Fibroblast of the aortic adventitia (primary cell): ENCODE results near the gene ADAMTS5. TPM values are rescaled to one million over a fixed set of nuclear protein-coding genes. Genes with fewer than 3 reads are reported as not detected.

Experiments used
- DNase-seq: peaks from one replicate; pipeline ENCODE4 v3.0.0-alpha.2; 2010; ENCODE audit warnings: low read depth
- H3K4me3 ChIP-seq: 2 replicates; pipeline ENCODE4 v1.5.1; 2011; ENCODE audit warnings: low read depth, mild to moderate bottlenecking, control low read depth, low read length, moderate library complexity
- small RNA-seq: library from RNA; depleted of rRNA; stranded (forward); fragments of <200 nt; gene quantifications from one replicate; pipeline ENCODE3, GENCODE V24; 2012
- total RNA-seq: library from RNA; depleted of rRNA; stranded (reverse); fragments of >200 nt; gene quantifications from 2 replicates; pipeline ENCODE4 v1.2.3, GENCODE V29; 2012; ENCODE audit warnings: low replicate concordance
- TF ChIP-seq, protein P1 (sequence below): IDR thresholded peaks from 2 replicates; pipeline ENCODE4 v1.5.1; 2011; ENCODE audit warnings: mild to moderate bottlenecking, low read length, control low read depth, inconsistent platforms; ENCODE audit not compliant: insufficient read depth

Gene ADAMTS5
- total RNA-seq, 1 donor, result 4.6 TPM

DNA sequence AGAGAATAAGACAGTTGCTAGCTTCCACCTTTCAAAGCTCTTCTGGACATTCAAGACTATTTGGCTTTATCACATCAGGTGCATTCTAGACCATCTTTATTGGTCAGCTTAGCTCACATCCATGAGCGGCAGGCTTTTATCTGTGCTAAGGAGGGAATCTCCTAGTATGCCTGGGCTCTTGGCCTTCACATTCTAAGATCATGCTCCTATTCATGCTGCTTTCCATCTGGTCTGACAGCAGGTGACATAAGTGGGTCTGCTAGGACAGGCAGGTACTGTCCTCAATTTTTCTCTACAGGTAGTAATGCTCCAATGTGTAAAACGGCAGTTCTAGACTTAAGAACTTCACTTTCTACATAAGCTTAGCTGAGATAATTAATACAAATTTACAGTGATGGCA is 82.5 kb downstream of the ADAMTS5 start:
- H3K4me3 ChIP-seq, result no peak overlapping the region
- DNase-seq, result no peak
- TF ChIP-seq, protein P1, sequence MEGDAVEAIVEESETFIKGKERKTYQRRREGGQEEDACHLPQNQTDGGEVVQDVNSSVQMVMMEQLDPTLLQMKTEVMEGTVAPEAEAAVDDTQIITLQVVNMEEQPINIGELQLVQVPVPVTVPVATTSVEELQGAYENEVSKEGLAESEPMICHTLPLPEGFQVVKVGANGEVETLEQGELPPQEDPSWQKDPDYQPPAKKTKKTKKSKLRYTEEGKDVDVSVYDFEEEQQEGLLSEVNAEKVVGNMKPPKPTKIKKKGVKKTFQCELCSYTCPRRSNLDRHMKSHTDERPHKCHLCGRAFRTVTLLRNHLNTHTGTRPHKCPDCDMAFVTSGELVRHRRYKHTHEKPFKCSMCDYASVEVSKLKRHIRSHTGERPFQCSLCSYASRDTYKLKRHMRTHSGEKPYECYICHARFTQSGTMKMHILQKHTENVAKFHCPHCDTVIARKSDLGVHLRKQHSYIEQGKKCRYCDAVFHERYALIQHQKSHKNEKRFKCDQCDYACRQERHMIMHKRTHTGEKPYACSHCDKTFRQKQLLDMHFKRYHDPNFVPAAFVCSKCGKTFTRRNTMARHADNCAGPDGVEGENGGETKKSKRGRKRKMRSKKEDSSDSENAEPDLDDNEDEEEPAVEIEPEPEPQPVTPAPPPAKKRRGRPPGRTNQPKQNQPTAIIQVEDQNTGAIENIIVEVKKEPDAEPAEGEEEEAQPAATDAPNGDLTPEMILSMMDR, result no peak

DNA sequence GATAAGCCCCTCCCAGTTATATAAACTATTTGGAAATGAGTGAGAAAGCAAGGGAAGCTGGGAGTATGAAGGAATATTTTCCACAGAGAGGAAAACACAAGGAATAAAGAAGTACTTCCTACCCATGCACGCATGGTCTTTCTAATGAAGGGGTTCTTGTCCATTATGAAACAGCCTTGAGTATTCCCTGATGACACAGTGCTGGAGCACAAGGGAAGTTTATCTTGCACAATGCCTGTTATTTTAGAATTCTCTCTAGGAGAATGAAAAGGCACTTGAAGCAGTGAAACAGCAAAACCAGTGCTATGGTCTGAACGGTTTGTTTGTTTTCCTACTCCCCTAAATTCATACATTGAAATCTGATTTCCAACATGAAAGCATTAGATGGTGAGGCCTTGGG is 83.1 kb downstream of the ADAMTS5 start:
- peak; percentile 37 for DNase-seq
- H3K4me3 ChIP-seq, result no peak overlapping the region
- TF ChIP-seq, protein P1, result no peak

DNA sequence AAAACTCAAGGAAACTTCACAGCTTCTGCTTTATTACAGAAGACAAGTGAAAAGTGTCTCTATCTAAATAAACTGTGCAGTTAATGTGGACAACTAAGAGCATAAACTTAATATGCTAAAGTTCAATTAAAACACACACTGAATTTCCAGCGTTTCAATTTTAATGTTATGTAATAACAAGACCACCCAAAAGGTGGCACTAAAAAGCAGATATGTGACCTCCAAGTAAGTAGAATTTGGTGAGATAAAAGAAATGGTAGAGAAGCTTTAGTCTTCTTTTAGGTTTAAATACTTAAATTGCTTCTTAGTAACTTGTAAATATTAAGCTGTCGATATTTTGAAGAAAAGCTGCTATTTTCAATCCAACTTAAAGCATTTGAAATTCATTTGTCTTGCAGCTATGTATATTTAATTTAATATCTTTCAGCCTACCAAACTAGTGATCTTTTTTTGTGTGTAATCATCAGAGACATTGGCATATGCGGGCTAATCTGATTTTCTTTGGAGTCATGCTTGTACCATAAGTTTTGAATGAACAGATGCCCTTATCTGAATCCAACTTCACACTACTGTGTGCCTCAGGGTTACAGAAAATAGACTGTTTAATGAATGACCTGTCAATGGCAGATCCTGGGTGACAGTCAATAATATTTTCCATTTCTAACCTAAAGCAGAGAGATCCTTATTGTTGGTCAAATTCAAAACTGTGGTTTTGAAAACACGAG is 85.2 kb downstream of the ADAMTS5 start:
- no peak overlapping the region for H3K4me3 ChIP-seq
- TF ChIP-seq, protein P1, result peak; percentile 32
- DNase-seq, result peak; percentile 65

DNA sequence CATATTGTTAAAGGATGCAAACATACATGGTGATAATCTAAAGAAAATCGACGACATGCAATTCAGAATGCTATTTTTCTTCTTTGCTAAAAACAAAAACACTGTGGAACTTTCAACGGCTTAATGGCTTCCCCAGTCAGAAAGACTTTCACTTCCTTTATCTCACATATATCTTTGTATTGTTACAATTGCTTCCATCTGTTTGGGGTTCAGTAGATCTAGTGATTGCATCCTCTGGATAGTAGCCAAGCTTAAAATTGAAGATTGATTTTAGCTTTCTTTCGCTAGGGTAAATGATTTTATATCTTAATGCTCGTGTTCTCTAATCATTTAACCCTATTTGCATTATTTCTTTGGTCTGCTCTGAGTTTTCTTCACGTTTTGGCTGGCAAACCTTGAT is 89.9 kb downstream of the ADAMTS5 start:
- no peak overlapping the region for H3K4me3 ChIP-seq
- TF ChIP-seq, protein P1, result no peak
- no peak for DNase-seq

DNA sequence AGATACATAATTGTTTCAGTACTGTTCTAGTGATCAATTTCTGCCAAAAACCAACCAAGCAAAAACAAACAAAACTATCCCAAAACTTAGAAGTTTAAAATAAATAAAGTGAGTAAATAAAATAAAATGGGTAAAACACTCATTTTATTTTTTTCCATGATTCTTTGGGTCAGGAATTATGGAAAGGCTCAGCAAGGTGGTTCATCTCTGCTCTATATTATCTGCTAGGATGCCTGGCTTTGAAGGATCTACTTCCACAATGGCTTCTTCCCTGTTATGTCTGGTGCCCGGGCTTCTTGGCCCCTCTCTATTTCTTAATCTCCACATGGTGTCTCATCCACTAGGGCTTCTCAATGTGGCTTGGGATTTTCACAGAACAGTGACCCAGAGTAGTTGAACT is 92.5 kb downstream of the ADAMTS5 start:
- TF ChIP-seq, protein P1, result no peak
- H3K4me3 ChIP-seq, result no peak overlapping the region
- no peak for DNase-seq

Small RNA genes lying within 50 kb of the gene (small RNA-seq; reads per million reads assigned to genes)
- not detected for gene MIR4759

Other genes starting within 250 kb of the ADAMTS5 start
- gene ADAMTS1, start 121.7 kb downstream of the ADAMTS5 start, total RNA-seq, result 284 and 390 TPM in 2 replicates